Measurements from ENCODE around the gene NUP205. TPM values are rescaled to one million over a fixed set of nuclear protein-coding genes. Genes with fewer than 3 reads are reported as not detected.

NUP205 gene
- total and polyA plus RNA-seq, 2 of the 13 experiments (the other 11 are each of a cell fraction or from before 2014, with no cell fraction given): 46.2 to 87.2 TPM

DNA sequence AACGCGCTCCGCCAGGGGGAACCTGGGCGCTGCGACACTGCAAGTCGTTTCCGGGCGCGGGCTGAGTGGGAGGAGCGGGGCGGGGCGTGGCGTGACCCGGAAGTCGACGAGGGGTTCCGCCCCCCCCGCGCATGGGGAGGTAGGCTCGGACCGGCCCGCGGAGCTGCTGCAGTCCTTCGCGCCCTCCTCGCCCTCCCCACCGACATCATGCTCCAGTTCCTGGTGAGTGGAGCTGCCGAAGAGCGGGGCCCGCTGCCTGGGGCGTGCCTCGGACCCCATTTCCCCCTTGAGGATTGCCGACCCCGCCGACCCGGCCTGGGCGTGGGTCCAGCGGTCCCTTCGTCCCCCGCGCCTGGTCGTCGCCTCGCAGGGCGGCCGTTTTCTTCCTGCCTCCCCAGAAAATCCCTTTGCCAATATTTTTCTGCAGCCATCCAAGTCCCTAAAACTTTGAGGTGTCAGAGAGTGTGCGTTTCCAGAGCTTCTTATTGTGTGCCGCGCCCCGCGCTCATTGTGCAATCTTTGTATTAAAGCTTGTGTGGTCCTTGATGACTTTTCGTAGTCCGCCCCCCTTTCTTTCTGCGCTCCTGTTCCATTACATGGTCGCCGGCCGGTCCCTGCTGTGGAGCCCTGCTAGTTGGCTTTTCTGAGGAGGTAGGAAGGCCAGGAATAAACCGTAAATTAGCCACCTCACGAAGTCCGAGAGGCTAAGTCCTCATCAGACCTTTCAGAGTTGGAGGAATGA is 104.8 kb downstream of the NUP205 start, which contains the start of gene STMP1 (continued):
- TF ChIP-seq SAFB2 (CRISPR knock-in tag; IDR thresholded peaks at IDR 0.05; ENCODE audit: borderline replicate concordance, low read depth): peak; percentile 91; the same call in 1 of the 2 replicates
- no peak for TF ChIP-seq ZNF207 (IDR thresholded peaks at IDR 0.05; ENCODE audit: borderline replicate concordance)
- TF ChIP-seq, protein P1, sequence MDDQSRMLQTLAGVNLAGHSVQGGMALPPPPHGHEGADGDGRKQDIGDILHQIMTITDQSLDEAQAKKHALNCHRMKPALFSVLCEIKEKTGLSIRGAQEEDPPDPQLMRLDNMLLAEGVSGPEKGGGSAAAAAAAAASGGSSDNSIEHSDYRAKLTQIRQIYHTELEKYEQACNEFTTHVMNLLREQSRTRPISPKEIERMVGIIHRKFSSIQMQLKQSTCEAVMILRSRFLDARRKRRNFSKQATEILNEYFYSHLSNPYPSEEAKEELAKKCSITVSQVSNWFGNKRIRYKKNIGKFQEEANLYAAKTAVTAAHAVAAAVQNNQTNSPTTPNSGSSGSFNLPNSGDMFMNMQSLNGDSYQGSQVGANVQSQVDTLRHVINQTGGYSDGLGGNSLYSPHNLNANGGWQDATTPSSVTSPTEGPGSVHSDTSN (CRISPR knock-in tag; IDR thresholded peaks at IDR 0.05; ENCODE audit: borderline replicate concordance): peak; percentile 64
- TF ChIP-seq FOXC1 (CRISPR knock-in tag; IDR thresholded peaks at IDR 0.05; ENCODE audit: borderline replicate concordance): 0 out of 2 replicates have a peak, but pooled peaks have one; percentile 59
- peak; percentile 99 for TF ChIP-seq KMT2B (CRISPR knock-in tag; IDR thresholded peaks at IDR 0.05)
- TF ChIP-seq ZNF251 (CRISPR knock-in tag; IDR thresholded peaks at IDR 0.05): 0 out of 2 replicates have a peak, but pooled peaks have one; percentile 32
- no peak for TF ChIP-seq TBL1XR1 (IDR thresholded peaks at IDR 0.05; ENCODE audit: borderline replicate concordance, low read length, partially characterized antibody)
- peak; percentile 76; the same call in 1 of the 2 replicates for TF ChIP-seq ETV6 (CRISPR knock-in tag; conservative IDR thresholded peaks at IDR 0.05)
- TF ChIP-seq, protein P2, sequence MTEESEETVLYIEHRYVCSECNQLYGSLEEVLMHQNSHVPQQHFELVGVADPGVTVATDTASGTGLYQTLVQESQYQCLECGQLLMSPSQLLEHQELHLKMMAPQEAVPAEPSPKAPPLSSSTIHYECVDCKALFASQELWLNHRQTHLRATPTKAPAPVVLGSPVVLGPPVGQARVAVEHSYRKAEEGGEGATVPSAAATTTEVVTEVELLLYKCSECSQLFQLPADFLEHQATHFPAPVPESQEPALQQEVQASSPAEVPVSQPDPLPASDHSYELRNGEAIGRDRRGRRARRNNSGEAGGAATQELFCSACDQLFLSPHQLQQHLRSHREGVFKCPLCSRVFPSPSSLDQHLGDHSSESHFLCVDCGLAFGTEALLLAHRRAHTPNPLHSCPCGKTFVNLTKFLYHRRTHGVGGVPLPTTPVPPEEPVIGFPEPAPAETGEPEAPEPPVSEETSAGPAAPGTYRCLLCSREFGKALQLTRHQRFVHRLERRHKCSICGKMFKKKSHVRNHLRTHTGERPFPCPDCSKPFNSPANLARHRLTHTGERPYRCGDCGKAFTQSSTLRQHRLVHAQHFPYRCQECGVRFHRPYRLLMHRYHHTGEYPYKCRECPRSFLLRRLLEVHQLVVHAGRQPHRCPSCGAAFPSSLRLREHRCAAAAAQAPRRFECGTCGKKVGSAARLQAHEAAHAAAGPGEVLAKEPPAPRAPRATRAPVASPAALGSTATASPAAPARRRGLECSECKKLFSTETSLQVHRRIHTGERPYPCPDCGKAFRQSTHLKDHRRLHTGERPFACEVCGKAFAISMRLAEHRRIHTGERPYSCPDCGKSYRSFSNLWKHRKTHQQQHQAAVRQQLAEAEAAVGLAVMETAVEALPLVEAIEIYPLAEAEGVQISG (CRISPR knock-in tag; IDR thresholded peaks at IDR 0.05): peak; percentile 95
- peak; percentile 88 for TF ChIP-seq ZBTB7A (CRISPR knock-in tag; IDR thresholded peaks at IDR 0.05)
- TF ChIP-seq MATR3 (CRISPR knock-in tag; IDR thresholded peaks at IDR 0.05): no peak
- no peak for TF ChIP-seq RORA (CRISPR knock-in tag; IDR thresholded peaks at IDR 0.05)
- TF ChIP-seq, protein P3, sequence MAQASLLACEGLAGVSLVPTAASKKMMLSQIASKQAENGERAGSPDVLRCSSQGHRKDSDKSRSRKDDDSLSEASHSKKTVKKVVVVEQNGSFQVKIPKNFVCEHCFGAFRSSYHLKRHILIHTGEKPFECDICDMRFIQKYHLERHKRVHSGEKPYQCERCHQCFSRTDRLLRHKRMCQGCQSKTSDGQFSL (CRISPR knock-in tag; IDR thresholded peaks at IDR 0.05): peak; percentile 96
- TF ChIP-seq CEBPB (IDR thresholded peaks at IDR 0.05; ENCODE audit: borderline replicate concordance, low read depth, low read length): peak; percentile 82
- TF ChIP-seq HIVEP1 (CRISPR knock-in tag; IDR thresholded peaks at IDR 0.05): no peak
- TF ChIP-seq ZFP36 (IDR thresholded peaks at IDR 0.05; ENCODE audit: borderline replicate concordance, low read depth, low read length, partially characterized antibody): no peak
- TF ChIP-seq, protein P4, sequence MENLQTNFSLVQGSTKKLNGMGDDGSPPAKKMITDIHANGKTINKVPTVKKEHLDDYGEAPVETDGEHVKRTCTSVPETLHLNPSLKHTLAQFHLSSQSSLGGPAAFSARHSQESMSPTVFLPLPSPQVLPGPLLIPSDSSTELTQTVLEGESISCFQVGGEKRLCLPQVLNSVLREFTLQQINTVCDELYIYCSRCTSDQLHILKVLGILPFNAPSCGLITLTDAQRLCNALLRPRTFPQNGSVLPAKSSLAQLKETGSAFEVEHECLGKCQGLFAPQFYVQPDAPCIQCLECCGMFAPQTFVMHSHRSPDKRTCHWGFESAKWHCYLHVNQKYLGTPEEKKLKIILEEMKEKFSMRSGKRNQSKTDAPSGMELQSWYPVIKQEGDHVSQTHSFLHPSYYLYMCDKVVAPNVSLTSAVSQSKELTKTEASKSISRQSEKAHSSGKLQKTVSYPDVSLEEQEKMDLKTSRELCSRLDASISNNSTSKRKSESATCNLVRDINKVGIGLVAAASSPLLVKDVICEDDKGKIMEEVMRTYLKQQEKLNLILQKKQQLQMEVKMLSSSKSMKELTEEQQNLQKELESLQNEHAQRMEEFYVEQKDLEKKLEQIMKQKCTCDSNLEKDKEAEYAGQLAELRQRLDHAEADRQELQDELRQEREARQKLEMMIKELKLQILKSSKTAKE (CRISPR knock-in tag; IDR thresholded peaks at IDR 0.05; ENCODE audit: borderline replicate concordance): no peak
- TF ChIP-seq, protein P5, sequence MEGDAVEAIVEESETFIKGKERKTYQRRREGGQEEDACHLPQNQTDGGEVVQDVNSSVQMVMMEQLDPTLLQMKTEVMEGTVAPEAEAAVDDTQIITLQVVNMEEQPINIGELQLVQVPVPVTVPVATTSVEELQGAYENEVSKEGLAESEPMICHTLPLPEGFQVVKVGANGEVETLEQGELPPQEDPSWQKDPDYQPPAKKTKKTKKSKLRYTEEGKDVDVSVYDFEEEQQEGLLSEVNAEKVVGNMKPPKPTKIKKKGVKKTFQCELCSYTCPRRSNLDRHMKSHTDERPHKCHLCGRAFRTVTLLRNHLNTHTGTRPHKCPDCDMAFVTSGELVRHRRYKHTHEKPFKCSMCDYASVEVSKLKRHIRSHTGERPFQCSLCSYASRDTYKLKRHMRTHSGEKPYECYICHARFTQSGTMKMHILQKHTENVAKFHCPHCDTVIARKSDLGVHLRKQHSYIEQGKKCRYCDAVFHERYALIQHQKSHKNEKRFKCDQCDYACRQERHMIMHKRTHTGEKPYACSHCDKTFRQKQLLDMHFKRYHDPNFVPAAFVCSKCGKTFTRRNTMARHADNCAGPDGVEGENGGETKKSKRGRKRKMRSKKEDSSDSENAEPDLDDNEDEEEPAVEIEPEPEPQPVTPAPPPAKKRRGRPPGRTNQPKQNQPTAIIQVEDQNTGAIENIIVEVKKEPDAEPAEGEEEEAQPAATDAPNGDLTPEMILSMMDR (CRISPR knock-in tag; IDR thresholded peaks at IDR 0.05): peak; percentile 90
- no peak for TF ChIP-seq ZMYM2 (CRISPR knock-in tag; IDR thresholded peaks at IDR 0.05)
- TF ChIP-seq ZNF296 (CRISPR knock-in tag; conservative IDR thresholded peaks at IDR 0.05): peak; percentile 76; the same call in 1 of the 2 replicates

All from HepG2 (cell line).